Stimulated activated CD4-positive, alpha-beta T cell treated with anti-CD3 and anti-CD28 coated beads, Interleukin-4, amount 100 ng/mL, for 4 hours (primary cell): ENCODE measurements around the gene LILRA6.
"Not testable (repeated sequence)": the region's sequence is repeated elsewhere in the genome, so short reads cannot be mapped to it uniquely, and the experiment has no call there.

Experiments
- DNase-seq, 2 experiments: peaks; one replicate each; pipeline ENCODE4 v3.0.0-alpha.2; 2020

The LILRA6 gene

GRCh38 chr19:54229146-54229545 is 13.4 kb downstream of the LILRA6 start:
- no peak for DNase-seq

DNA sequence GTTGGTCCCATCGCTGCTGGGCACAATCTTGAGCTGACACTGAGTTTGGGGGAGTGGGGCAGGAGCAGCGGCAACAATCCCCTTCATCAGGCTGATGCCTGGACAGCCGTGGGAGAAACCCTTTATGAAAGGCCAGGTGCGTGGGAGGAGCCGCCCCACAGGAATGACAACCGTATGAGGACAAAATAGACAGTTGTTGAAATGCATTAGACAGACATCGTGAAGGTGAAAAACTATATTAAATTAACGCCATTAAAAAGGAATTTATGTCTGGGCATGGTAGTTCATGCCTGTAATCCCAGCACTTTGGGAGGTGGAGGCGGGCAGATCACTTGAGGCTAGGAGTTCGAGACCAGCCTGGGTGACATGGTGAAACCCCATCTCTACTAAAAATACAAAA is 18.0 kb downstream of the LILRA6 start:
- not testable (repeated sequence) for DNase-seq

GRCh38 chr19:54223937-54224281 is 18.7 kb downstream of the LILRA6 start:
- not testable (repeated sequence) for DNase-seq

GRCh38 chr19:54223277-54223936 is 19.2 kb downstream of the LILRA6 start:
- not testable (repeated sequence) for DNase-seq

- not testable (repeated sequence) for DNase-seq
Observed at GRCh38 chr19:54222474-54223276, 19.9 kb downstream of the LILRA6 start, which contains the start of gene LILRB3. LILRB3 (minus strand) TSS chr19:54223007; CDS start chr19:54222976, 31 bp downstream.

DNA sequence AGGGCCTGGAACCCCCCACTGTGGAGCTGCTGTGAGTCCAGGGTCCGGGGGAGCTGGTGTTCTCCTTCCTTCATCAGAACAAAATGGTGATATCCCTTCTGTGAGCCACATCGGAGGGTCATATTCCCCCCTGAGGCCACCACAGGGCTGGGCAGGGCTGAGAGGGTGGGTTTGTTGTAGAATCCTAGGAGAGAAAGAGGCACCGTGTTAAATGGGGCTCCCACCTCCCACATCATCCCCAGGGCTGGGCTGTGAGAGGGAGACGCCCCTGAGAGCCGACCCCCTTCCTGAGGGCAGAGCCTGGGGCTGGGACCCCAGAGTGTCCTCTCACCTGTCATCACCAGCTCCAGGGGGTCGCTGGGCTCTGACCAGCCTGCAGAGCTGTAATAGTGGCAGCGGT is 20.6 kb downstream of the LILRA6 start:
- DNase-seq: not testable (repeated sequence)

GRCh38 chr19:54219702-54220101 is 22.9 kb downstream of the LILRA6 start:
- DNase-seq: not testable (repeated sequence)

DNA sequence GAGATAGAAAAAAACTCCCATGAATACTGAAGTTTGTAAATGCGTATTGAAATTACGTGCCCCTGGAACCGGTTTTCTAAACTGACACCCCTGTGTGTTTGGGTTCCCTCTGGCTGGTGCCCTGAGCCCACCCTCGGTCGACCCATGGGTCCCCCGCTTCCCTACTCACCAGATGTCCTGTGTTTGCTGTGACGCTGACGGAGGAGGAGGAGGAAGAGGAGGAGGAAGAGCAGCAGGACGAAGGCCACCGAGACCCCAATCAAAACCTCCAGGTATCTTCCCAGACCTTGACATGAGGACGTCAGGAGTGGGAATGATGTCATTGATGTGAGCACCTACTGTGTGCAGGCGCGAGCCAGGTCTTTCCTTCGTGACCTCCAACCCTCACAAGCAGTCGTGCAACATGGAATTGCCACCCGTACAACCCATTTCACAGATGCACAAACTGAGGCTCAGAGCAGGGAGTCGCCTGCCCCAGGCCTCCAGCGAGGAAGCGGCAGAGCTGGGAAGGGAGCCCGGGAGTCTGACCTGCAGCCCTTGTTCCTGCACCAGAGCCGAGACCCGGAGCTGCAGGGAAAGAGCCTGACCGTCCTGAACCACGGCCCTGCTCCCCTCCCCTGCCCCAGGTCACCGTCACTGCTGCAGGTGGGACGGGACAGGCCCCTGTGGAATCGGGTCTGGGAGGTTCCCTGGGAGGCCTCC is 23.5 kb downstream of the LILRA6 start:
- no peak for DNase-seq

DNA sequence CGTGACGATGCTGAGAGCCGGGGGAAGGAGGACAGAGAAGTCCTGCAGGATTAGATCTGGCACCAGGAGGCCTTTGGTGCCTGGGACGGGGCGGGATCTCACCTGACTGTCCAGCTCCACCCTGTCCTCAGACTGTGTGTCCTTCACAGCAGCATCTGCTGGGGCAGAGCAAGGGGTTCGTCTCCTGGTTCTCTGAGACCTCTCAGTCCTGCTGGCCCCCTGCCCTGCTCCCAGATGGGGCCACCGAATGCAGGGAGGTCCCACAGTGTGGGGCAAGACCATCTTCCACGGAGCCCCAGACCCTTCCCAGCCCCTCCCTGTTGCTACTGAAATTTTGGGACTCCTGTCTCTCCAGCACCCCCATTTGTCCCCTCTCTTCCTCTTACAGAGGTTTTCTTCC is 24.3 kb downstream of the LILRA6 start:
- no peak for DNase-seq

DNA sequence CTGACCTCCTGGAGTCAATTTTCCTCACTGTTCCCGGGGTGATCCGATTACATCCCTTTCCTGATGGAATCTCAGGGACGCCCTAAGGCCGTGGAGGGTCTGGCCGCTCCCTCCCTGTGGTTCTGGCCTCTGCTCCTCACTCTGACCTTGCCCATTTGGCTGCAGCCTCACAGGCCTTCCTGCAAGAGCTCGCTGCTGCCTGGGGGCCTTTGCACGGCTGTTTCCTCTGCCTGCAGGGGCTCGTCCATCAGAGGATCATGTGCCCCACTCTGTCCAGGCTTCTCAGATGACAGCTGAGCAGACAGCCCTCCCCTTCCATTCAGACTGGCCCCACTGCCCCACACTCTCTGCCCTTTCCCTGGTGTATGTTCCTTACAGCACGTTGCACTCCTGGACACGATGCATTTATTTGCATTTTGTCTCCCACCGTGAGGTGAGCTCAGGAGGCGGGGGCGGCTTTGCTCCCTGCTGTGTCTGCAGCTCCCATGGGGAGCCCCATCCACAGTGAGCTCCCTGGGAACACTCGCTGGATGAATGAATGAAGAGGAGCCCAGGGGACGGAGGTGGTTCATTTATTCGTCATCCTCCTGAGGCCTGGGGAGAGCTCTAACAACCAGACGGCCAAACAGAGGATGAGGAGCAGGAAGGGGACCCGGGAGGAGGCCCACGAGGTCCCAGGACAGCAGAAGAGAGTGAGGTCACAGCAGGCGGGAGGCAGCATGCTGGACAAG is 24.9 kb downstream of the LILRA6 start:
- DNase-seq: not testable (repeated sequence)

DNA sequence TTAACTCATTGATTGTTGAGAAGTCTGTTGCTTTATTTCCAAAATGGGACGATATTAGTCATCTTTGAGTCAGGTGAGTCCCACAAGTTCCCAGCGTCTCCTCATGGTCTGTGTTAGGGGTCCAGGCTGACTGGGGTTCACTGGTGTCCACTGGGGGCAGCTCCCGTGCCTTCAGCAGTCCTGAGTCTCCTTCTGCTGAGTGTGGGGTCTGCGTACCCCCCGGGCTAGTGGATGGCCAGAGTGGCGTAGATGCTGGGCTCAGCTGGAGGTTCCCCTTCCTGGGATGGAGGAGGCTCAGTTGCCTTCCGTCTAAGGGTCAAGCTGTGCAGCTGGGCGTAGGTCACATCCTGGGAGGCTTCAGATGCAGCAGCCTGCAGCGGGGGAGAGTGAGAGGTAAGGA is 25.7 kb downstream of the LILRA6 start:
- no peak for DNase-seq

GRCh38 chr19:54214734-54215133 is 27.9 kb downstream of the LILRA6 start:
- DNase-seq: not testable (repeated sequence)

GRCh38 chr19:54214217-54214616 is 28.4 kb downstream of the LILRA6 start:
- not testable (repeated sequence) for DNase-seq

GRCh38 chr19:54211235-54211634 is 31.4 kb downstream of the LILRA6 start:
- DNase-seq: no peak

- no peak for DNase-seq
Observed at GRCh38 chr19:54209811-54210494, 32.6 kb downstream of the LILRA6 start.

- DNase-seq: no peak
Observed at GRCh38 chr19:54209058-54209810, 33.4 kb downstream of the LILRA6 start.

DNA sequence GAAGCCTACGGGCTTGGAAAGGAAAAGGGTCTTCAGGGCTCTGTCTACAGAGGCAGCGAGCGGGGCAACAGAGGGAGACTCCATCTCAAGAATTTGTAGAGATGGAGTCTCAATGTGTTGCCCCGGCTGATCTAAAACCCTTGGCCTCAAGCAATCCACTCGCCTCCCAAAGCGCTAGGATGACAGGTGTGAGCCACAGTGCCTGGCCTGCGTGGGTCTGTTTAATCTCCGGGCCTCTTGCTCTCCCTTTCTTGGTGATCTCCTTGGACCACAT is 33.9 kb downstream of the LILRA6 start:
- no peak for DNase-seq

GRCh38 chr19:54207983-54208783 is 34.4 kb downstream of the LILRA6 start:
- peak in 1 of 2 experiments; percentile 31 for DNase-seq

DNA sequence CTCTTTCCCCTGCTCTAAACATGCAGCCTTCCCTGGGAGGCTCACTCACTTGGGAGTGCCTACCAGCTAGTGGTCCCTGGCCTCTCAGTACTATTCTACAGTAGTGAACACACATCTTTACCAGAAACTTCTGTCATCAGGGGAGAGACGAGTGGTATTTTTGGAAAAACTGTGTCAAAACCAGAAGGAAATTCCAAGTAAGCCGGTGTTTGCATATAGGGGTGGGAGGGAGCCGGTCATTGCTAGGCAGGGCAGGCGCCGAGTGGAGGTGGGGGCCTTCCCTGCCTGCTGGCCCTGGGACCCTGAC is 35.0 kb downstream of the LILRA6 start:
- DNase-seq: no peak

GRCh38 chr19:54207193-54207592 is 35.4 kb downstream of the LILRA6 start:
- not testable (repeated sequence) for DNase-seq

GRCh38 chr19:54206831-54207177 is 35.8 kb downstream of the LILRA6 start:
- no peak for DNase-seq
